Activated CD8-positive, alpha-beta memory T cell treated with anti-CD3 and anti-CD28 coated beads, Interleukin-2, amount 10 ng/mL, durations not matched to agents 7 days and 5 days (primary cell): ENCODE measurements around the gene ATG2A. TPM values are rescaled to one million over a fixed set of nuclear protein-coding genes. Genes with fewer than 3 reads are reported as not detected.

ENCODE experiments used
- ATAC-seq: fragments of 150-1000 bp; cut with Tn5 transposase; one replicate; pipeline ENCODE4 v1.10.0; 2021; ENCODE audit warnings: moderate library complexity
- CTCF ChIA-PET: fragments of 350-600 bp; sonication (Branson Sonifier 250); formaldehyde crosslinking; loops from one replicate; lab custom pipeline; 2021; ENCODE audit warnings: antibody characterized with exemption; lab: Charles Lee
- DNase-seq: peaks from one replicate; pipeline ENCODE4 v3.0.0-alpha.2; 2020
- H3K27ac Mint-ChIP-seq: one replicate; pipeline ENCODE4 v1.8.0; 2021; ENCODE audit warnings: mild to moderate bottlenecking, mixed read lengths
- H3K27me3 Mint-ChIP-seq: one replicate; pipeline ENCODE4 v1.8.0; 2021; ENCODE audit warnings: mixed read lengths
- H3K36me3 Mint-ChIP-seq: one replicate; pipeline ENCODE4 v1.8.0; 2021; ENCODE audit warnings: mild to moderate bottlenecking, mixed read lengths
- H3K4me1 Mint-ChIP-seq: one replicate; pipeline ENCODE4 v1.8.0; 2021; ENCODE audit warnings: mixed read lengths
- H3K4me3 Mint-ChIP-seq: one replicate; pipeline ENCODE4 v1.8.0; 2021; ENCODE audit warnings: mild to moderate bottlenecking, moderate library complexity, mixed read lengths
- H3K9me3 Mint-ChIP-seq: one replicate; pipeline ENCODE4 v1.8.0; 2022; ENCODE audit warnings: low read depth, mixed read lengths
- total RNA-seq, 2 experiments: library from RNA; stranded (reverse); gene quantifications; one replicate each; pipeline ENCODE4 v1.2.3, GENCODE V29; 2021

Gene ATG2A
- total RNA-seq, 2 experiments from 2014 or later: 27.3 to 27.9 TPM

- H3K27ac Mint-ChIP-seq: peak overlapping the region; percentile 78
- no peaks in the 10 kb centered on the region for H3K27me3 Mint-ChIP-seq
- CTCF ChIA-PET: interaction anchor here (20.5 to 29.2 kb wide), 3 partner anchors 4 to 31 kb away, joined by 409 to 1163 read pairs (median 409); partner anchors contain the start of genes CDC42BPG and EHD1
- H3K4me3 Mint-ChIP-seq: no peak overlapping the region
- DNase-seq (peak; percentile 76), ATAC-seq (no peak)
- H3K4me1 Mint-ChIP-seq: peaks cover 93% of the 10 kb centered on the region
- H3K36me3 Mint-ChIP-seq: peaks cover 44% of the 10 kb centered on the region
- H3K9me3 Mint-ChIP-seq: no peaks in the 10 kb centered on the region
These were observed 60.4 kb downstream of the ATG2A start for GRCh38 chr11:64856382-64857227.

- Mint-ChIP-seq H3K4me3 (peak overlapping the region; percentile 15), H3K27me3 (no peaks in the 10 kb centered on the region), H3K36me3 (peaks cover 43% of the 10 kb centered on the region), H3K9me3 (no peaks in the 10 kb centered on the region), H3K4me1 (peaks cover 94% of the 10 kb centered on the region), H3K27ac (peak overlapping the region; percentile 78)
- ATAC-seq: no peak
- CTCF ChIA-PET: interaction anchor here (20.5 to 29.2 kb wide), 3 partner anchors 5 to 32 kb away, joined by 409 to 1163 read pairs (median 409); partner anchors contain the start of genes CDC42BPG and EHD1
- no peak for DNase-seq
These were observed 61.3 kb downstream of the ATG2A start for GRCh38 chr11:64855596-64856304.

- CTCF ChIA-PET: interaction anchor here (20.5 to 29.2 kb wide), 3 partner anchors 6 to 32 kb away, joined by 409 to 1163 read pairs (median 409); partner anchors contain the start of genes CDC42BPG and EHD1
- Mint-ChIP-seq H3K36me3 (peaks cover 39% of the 10 kb centered on the region), H3K9me3 (no peaks in the 10 kb centered on the region), H3K27me3 (no peaks in the 10 kb centered on the region), H3K27ac (peak overlapping the region; percentile 78), H3K4me1 (peaks cover 91% of the 10 kb centered on the region), H3K4me3 (peak overlapping the region; percentile 15)
- ATAC-seq (no peak), DNase-seq (no peak)
These were observed 62.2 kb downstream of the ATG2A start for GRCh38 chr11:64854534-64855502.

- ATAC-seq (no peak), DNase-seq (no peak)
- H3K4me3 Mint-ChIP-seq: no peak overlapping the region
- peaks cover 91% of the 10 kb centered on the region for H3K4me1 Mint-ChIP-seq
- no peaks in the 10 kb centered on the region for H3K9me3 Mint-ChIP-seq
- peaks cover 35% of the 10 kb centered on the region for H3K36me3 Mint-ChIP-seq
- CTCF ChIA-PET: interaction anchor here (20.5 to 29.2 kb wide), 3 partner anchors 5 to 33 kb away, joined by 409 to 1163 read pairs (median 409); partner anchors contain the start of genes CDC42BPG and EHD1
- no peaks in the 10 kb centered on the region for H3K27me3 Mint-ChIP-seq
- H3K27ac Mint-ChIP-seq: peak overlapping the region; percentile 76
These were observed 62.9 kb downstream of the ATG2A start for GRCh38 chr11:64854157-64854533.

GRCh38 chr11:64853709-64854108, 63.3 kb downstream of the ATG2A start:
- DNase-seq (no peak), ATAC-seq (no peak)
- H3K27ac Mint-ChIP-seq: peak overlapping the region; percentile 76
- peaks cover 91% of the 10 kb centered on the region for H3K4me1 Mint-ChIP-seq
- H3K4me3 Mint-ChIP-seq: no peak overlapping the region
- H3K27me3 Mint-ChIP-seq: no peaks in the 10 kb centered on the region
- H3K9me3 Mint-ChIP-seq: no peaks in the 10 kb centered on the region
- peaks cover 34% of the 10 kb centered on the region for H3K36me3 Mint-ChIP-seq
- CTCF ChIA-PET: interaction anchor here (1.2 to 29.2 kb wide), 4 partner anchors 4 to 63 kb away, joined by 3 to 1163 read pairs (median 409); partner anchors contain the start of genes ATG2A, CDC42BPG and EHD1

GRCh38 chr11:64852804-64853509, 64.1 kb downstream of the ATG2A start:
- CTCF ChIA-PET: interaction anchor here (1.2 to 29.2 kb wide), 4 partner anchors 4 to 64 kb away, joined by 3 to 1163 read pairs (median 409); partner anchors contain the start of genes ATG2A, CDC42BPG and EHD1
- Mint-ChIP-seq H3K27ac (peak overlapping the region; percentile 88), H3K9me3 (no peaks in the 10 kb centered on the region), H3K4me1 (peaks cover 92% of the 10 kb centered on the region), H3K4me3 (no peak overlapping the region), H3K27me3 (no peaks in the 10 kb centered on the region), H3K36me3 (peaks cover 30% of the 10 kb centered on the region)
- DNase-seq: no peak
- no peak for ATAC-seq

- CTCF ChIA-PET: interaction anchor here (1.0 to 29.2 kb wide), 7 partner anchors 3 to 464 kb away, joined by 3 to 1163 read pairs (median 5); partner anchors contain the start of genes ARL2, CDC42BPG, EHD1 and ZNHIT2
- H3K9me3 Mint-ChIP-seq: no peaks in the 10 kb centered on the region
- H3K27ac Mint-ChIP-seq: peak overlapping the region; percentile 88
- H3K4me1 Mint-ChIP-seq: peaks cover 93% of the 10 kb centered on the region
- no peaks in the 10 kb centered on the region for H3K27me3 Mint-ChIP-seq
- H3K4me3 Mint-ChIP-seq: peak overlapping the region; percentile 38
- DNase-seq (no peak), ATAC-seq (no peak)
- H3K36me3 Mint-ChIP-seq: peaks cover 24% of the 10 kb centered on the region
These were observed 65.1 kb downstream of the ATG2A start for GRCh38 chr11:64851831-64852351.

- CTCF ChIA-PET: interaction anchor here (0.9 to 29.2 kb wide), 8 partner anchors 2 to 464 kb away, joined by 3 to 1163 read pairs (median 5); partner anchors contain the start of genes ARL2, CDC42BPG, EHD1 and ZNHIT2
- peak overlapping the region; percentile 38 for H3K4me3 Mint-ChIP-seq
These were observed 65.9 kb downstream of the ATG2A start for GRCh38 chr11:64850979-64851567.

GRCh38 chr11:64849598-64850356, 67.2 kb downstream of the ATG2A start:
- CTCF ChIA-PET: interaction anchor here (1.4 to 29.2 kb wide), 6 partner anchors 11 to 147 kb away, joined by 3 to 1163 read pairs (median 17); partner anchors contain the start of genes BATF2, EHD1 and MEN1
- ATAC-seq: no peak

More at GRCh38 chr11:64850979-64851567, 65.9 kb downstream of the ATG2A start:
- H3K4me1 Mint-ChIP-seq: peaks cover 86% of the 10 kb centered on the region
- DNase-seq (peak; percentile 80), ATAC-seq (peak; percentile 43)
- no peaks in the 10 kb centered on the region for H3K9me3 Mint-ChIP-seq
- H3K36me3 Mint-ChIP-seq: peaks cover 24% of the 10 kb centered on the region
- peak overlapping the region; percentile 88 for H3K27ac Mint-ChIP-seq
- H3K27me3 Mint-ChIP-seq: no peaks in the 10 kb centered on the region

GRCh38 chr11:64848826-64849597, 68.0 kb downstream of the ATG2A start:
- ATAC-seq (no peak), DNase-seq (no peak)
- no peaks in the 10 kb centered on the region for H3K27me3 Mint-ChIP-seq
- CTCF ChIA-PET: interaction anchor here (1.0 to 29.2 kb wide), 14 partner anchors 12 to 405 kb away, joined by 3 to 1163 read pairs (median 9); partner anchors contain the start of genes ARL2, ATG2A, BATF2 and CDCA5
- H3K4me3 Mint-ChIP-seq: no peak overlapping the region
- peaks cover 70% of the 10 kb centered on the region for H3K4me1 Mint-ChIP-seq
- H3K9me3 Mint-ChIP-seq: no peaks in the 10 kb centered on the region
- H3K27ac Mint-ChIP-seq: peak overlapping the region; percentile 45
- peaks cover 8% of the 10 kb centered on the region for H3K36me3 Mint-ChIP-seq

More at GRCh38 chr11:64849598-64850356, 67.2 kb downstream of the ATG2A start:
- no peak overlapping the region for H3K4me3 Mint-ChIP-seq
- H3K27ac Mint-ChIP-seq: peak overlapping the region; percentile 58
- H3K36me3 Mint-ChIP-seq: peaks cover 14% of the 10 kb centered on the region
- no peaks in the 10 kb centered on the region for H3K9me3 Mint-ChIP-seq
- peaks cover 77% of the 10 kb centered on the region for H3K4me1 Mint-ChIP-seq
- no peaks in the 10 kb centered on the region for H3K27me3 Mint-ChIP-seq
- no peak for DNase-seq
